ENCODE data around the gene ZNF469. TPM values are rescaled to one million over a fixed set of nuclear protein-coding genes. Genes with fewer than 3 reads are reported as not detected.

Gene ZNF469
- total and polyA plus RNA-seq, 9 of the 15 experiments (the other 6 are each of a cell fraction or from before 2014, with no cell fraction given), result 0.01 to 0.04 TPM; not detected in 7

- no peak for TF ChIP-seq FOXO4 (CRISPR knock-in tag; IDR thresholded peaks at IDR 0.05)
- TF ChIP-seq ZNF589 (CRISPR knock-in tag; IDR thresholded peaks at IDR 0.05; ENCODE audit: low read depth), result no peak
- TF ChIP-seq IRF1 (CRISPR knock-in tag; IDR thresholded peaks at IDR 0.05; ENCODE audit: borderline replicate concordance), result no peak
- TF ChIP-seq THRA (IDR thresholded peaks at IDR 0.05), result no peak
- no peak; the same call in 1 of the 2 replicates for TF ChIP-seq LEF1 (IDR thresholded peaks at IDR 0.05)
- TF ChIP-seq PHTF2 (CRISPR knock-in tag; IDR thresholded peaks at IDR 0.05), result no peak
- TF ChIP-seq ERF (CRISPR knock-in tag; IDR thresholded peaks at IDR 0.05), result no peak
- TF ChIP-seq THRAP3 (IDR thresholded peaks at IDR 0.05; ENCODE audit: borderline replicate concordance), result peak; percentile 92; the same call in 1 of the 2 replicates
- peak; percentile 89 for TF ChIP-seq MCM3 (IDR thresholded peaks at IDR 0.05)
- TF ChIP-seq KDM4B (IDR thresholded peaks at IDR 0.05; ENCODE audit: borderline replicate concordance in 2 of 2, low read depth in 1 of 2), result no peak
- TF ChIP-seq NONO (IDR thresholded peaks at IDR 0.05; ENCODE audit: low read depth in 2 of 2, low read length in 1 of 2), result no peak
- TF ChIP-seq ZNF395 (CRISPR knock-in tag; IDR thresholded peaks at IDR 0.05), result no peak
- no peak for TF ChIP-seq SAP30 (IDR thresholded peaks at IDR 0.05; ENCODE audit: borderline replicate concordance, insufficient read depth, low read depth, low read length, poor library complexity, severe bottlenecking)
- TF ChIP-seq ETV5 (CRISPR knock-in tag; IDR thresholded peaks at IDR 0.05; ENCODE audit: low read depth), result no peak
- TF ChIP-seq THAP7 (CRISPR knock-in tag; IDR thresholded peaks at IDR 0.05), result no peak
- TF ChIP-seq VEZF1 (CRISPR knock-in tag; IDR thresholded peaks at IDR 0.05), result no peak
- no peak for TF ChIP-seq ZFP30 (CRISPR knock-in tag; IDR thresholded peaks at IDR 0.05; ENCODE audit: borderline replicate concordance)
- TF ChIP-seq KLF1 (tag; IDR thresholded peaks at IDR 0.05), result no peak
- no peak for TF ChIP-seq TAF1 (IDR thresholded peaks at IDR 0.05; ENCODE audit: control insufficient read depth, extremely low read depth, insufficient read depth, low read length, severe bottlenecking)
These were observed 48.6 kb upstream of the ZNF469 start (continued) for GRCh38 chr16:88333848-88334777.

All from K562 (cell line).